GM18907 (cell line): ENCODE data around the gene SCFD1.
"Not testable (repeated sequence)": the region's sequence is repeated elsewhere in the genome, so short reads cannot be mapped to it uniquely, and the experiment has no call there.

Source experiments
- ATAC-seq: cut with Tn5 transposase; IDR thresholded peaks from one replicate; pipeline ENCODE4 v1.9.1; 2021; ENCODE audit warnings: mild to moderate bottlenecking, moderate library complexity; ENCODE audit not compliant: unreplicated experiment

The SCFD1 gene, protein sequence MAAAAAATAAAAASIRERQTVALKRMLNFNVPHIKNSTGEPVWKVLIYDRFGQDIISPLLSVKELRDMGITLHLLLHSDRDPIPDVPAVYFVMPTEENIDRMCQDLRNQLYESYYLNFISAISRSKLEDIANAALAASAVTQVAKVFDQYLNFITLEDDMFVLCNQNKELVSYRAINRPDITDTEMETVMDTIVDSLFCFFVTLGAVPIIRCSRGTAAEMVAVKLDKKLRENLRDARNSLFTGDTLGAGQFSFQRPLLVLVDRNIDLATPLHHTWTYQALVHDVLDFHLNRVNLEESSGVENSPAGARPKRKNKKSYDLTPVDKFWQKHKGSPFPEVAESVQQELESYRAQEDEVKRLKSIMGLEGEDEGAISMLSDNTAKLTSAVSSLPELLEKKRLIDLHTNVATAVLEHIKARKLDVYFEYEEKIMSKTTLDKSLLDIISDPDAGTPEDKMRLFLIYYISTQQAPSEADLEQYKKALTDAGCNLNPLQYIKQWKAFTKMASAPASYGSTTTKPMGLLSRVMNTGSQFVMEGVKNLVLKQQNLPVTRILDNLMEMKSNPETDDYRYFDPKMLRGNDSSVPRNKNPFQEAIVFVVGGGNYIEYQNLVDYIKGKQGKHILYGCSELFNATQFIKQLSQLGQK

DNA sequence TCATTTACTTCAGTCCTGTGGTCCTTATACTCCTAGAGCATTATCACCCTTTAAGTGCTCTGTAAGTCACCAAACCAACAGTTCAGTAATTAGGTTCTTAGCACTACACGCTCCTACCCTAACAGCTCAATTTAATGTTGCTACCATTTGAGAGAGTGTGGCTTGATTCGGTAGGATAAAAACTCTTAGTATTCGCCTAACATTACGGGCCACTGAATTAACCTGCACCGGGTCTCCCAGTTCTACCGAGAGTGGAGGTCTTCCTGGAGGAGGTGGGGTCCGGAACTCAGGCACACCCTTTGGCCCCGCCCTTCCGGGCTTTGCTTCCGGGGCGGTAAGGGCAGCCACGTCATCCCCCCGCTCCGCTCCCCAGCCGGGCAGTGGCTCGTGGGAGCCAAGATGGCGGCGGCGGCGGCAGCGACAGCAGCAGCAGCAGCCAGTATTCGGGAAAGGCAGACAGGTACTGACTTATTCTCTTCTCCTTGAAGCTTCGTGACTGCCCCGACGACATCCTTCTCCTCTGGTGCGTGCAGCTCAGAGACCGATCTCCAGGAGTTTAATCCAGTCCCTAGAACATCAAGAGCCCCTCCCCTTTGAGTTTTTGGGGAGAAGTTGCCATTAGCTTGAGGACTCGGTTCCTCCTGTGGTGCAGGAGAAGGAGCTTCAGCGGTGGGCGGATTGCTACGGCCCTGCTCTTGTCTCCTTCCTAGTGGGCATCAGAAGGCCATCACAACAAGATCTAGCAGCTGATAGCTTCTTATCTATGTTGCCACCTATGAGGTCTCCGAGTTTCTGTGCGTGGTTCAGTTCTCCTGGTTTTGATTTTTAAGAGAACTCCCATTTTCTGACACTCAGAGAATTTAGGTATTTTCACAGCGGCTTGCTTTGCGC, at the start of gene SCFD1:
SCFD1 (plus strand) TSS at position 380 of the 891 bp plus-strand sequence; CDS start at position 400, 20 bp downstream.
- peak; percentile 94 for ATAC-seq

DNA sequence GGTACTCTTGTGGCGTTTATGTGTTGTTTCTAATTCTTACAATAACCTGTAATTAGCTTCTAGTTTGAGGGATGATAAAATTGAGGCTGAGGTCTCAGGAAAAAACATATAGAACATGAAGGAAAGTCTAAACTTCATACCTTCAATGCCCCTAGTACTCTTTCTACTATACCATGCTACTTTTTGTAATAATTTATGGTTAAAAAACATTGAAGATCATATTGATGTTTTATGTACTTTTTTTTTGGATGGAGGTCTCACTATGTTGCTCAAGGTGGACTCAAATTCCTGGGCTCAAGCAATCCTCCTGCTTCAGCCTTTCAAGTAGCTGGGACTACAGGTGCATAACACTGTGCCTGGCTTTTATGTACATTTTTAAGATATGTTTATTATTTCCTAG, 49.3 kb upstream of the SCFD1 start:
- ATAC-seq, result no peak

DNA sequence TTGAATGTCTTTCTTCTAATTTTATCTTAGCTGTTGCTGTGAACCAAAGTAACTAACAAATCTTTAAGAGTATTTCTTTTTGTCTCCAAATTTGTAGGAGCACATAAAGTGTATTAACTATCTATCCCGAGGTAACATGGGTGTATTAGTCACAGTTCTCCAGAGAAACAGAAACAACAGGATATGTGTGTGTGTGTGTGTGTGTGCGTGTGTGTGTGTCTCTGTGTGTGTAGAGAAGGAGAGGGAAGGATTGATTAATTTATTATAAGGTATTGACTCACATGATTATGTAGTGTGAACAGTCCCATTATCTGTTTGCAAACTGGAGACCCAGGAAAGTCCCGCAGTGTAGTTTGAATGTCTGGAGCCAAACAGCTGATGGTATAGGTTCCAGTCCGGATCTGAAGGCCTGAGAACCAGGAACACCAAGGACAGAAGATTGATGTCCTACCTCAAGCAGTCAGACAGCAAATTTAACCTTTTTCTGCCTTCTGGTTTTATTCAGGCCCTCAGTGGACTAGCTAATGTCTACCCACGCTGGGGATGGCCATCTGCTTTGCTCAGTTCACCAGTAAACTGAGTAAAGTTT, 48.8 kb upstream of the SCFD1 start:
- ATAC-seq, result no peak

- ATAC-seq, result no peak
Observed at GRCh38 chr14:30573966-30574365, 48.2 kb upstream of the SCFD1 start.

DNA sequence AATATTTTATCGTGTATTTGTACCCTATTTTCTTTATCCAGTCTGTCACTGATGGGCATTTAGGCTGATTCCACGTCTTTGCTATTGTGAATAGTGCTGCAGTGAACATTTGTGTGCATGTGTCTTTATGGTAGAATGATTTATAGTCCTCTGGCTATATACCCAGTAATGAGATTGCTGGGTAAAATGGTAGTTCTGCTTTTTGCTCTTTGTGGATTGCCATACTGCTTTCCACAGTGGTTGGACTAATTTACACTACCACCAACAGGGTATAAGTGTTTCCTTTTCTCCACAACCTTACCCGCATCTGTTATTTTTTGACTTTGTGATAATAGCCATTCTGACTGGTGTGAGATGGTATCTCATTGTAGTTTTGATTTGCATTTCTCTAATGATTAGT, 47.3 kb upstream of the SCFD1 start:
- not testable (repeated sequence) for ATAC-seq

DNA sequence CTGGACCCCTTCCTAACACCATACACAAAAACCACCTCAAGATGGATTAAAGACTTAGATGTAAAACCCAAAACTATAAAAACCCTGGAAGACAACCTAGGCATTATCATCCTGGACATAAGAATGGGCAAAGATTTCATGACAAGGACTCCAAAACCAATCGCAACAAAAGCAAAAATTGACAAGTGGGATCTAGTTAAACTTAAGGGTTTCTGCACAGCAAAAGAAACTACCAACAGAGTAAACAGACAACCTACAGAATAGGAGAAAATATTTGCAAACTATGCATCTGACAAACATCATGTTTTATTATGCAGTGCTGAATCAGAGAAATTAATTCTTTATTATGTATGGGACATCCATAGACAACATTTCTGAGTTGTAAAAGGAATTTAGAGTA, 45.8 kb upstream of the SCFD1 start:
- ATAC-seq, result not testable (repeated sequence)

DNA sequence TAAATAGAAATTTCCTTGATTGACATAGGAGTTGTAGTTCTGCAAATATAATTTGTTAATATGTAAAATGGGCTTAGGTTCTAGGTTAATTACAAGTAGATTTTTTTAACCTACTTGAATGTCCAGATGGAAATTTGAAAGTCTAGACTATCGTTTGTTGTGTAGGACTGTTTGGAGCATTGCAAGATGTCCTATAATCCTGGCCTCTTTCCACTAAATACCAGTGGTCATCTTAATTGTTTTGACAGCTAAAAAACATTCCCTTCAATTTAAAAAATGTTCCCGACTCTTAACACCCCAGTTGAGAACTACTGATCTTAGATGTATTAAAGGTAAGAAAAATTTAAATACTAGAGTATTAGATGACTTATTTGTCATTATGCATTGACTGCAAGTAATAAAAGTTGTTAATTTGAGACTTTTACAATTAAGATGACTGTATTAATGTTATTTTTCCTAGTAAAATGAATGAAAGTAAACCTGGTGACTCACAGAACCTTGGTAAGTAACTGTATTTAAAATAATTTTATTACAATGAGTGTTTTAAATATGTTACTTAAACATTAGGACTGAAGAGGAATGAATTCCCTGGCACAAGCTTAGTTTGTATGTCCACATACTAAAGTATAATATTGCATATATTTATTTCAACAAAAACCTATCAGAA, 41.4 kb upstream of the SCFD1 start:
- ATAC-seq, result no peak

DNA sequence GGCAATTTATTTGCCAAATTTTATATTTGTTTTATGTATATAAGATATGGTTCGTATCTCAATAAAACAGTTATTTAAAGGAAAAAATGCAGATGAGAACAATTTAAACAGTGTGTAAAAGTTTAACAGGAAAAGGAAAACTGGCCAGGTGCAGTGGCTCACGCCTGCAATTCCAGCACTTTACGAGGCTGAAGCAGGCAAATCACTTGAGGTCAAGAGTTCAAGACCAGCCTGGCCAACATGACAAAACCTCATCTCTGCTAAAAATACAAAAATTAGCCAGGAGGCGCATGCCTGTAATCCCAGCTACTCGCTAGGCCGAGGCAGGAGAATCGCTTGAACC, 40.9 kb upstream of the SCFD1 start:
- ATAC-seq, result no peak

GRCh38 chr14:30582376-30582775, 39.7 kb upstream of the SCFD1 start:
- no peak for ATAC-seq

- ATAC-seq, result no peak
Observed at GRCh38 chr14:30584058-30584630, 38.0 kb upstream of the SCFD1 start.

DNA sequence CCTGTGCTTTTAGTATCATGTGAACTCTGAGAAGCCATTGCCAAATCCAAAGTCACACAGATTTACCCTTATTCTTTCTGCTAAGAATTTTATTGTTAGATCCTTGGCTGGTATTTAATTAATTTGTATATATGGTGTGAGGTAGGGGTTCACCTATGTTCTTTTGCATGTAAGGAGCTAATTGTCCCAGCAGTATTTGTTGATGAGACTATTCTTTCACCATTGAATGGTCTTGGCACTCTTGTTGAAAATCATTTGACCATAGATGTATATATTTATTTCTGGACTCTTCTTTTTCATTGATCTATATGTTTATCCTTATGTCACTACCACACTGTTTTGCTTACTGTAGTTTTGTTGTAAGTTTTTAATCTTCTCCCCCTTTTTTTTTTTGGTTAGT, 36.9 kb upstream of the SCFD1 start:
- no peak for ATAC-seq

DNA sequence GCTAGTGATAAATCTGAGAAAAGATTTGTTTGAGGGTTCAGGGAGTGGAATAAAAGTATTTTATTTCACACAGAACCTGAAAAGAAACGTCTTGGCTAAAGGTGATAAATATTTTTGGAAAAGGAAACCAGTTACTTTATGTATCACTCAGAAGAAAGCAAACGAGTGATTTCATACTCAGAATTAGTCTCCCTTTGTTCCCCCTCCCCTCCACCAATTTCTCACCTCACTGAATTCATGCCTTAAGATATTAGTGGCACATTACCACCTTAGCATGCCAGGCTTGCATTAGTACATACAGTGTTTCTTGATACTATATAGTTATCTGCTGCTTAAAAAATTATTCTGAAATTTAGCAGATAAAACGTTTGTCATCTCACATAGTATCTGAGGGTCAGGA, 35.0 kb upstream of the SCFD1 start:
- no peak for ATAC-seq

DNA sequence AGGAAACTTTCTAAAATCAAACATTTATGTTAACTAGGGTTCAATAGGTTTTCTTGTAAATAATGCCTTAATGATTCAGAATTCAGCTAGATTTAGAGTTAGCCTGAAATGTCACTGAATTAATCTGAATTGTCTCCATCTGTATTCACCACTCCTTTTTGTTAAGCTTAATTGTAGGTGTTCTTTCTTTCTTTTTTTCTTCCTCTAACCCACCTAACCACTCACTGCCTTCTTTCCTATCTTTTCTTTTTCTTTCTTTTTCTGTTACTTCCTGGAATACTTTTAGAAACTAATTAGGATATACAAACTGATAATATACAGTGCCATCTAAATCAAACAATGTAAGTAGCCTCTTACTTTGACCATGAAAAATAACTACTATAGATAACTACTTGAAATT, 33.2 kb upstream of the SCFD1 start:
- no peak for ATAC-seq

DNA sequence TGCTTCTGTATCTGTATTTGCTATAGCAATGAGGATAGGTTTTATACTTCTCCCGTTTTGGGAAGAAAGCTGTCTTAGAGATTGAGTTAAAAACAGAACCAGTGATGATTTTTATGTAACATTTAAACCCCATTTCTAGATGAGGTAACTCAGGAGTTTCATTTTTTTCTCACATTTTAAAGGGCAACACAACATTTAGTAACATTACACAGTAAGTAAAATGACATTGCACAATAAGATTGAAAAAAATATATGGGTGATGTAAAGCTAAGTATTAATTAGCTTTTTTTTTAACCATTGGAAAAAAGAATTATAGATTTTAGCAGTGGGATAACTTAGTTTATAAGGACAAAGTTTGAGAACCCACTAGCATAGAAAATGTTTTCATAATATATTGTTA, 25.2 kb upstream of the SCFD1 start:
- no peak for ATAC-seq

GRCh38 chr14:30597504-30597903, 24.6 kb upstream of the SCFD1 start:
- ATAC-seq, result no peak

DNA sequence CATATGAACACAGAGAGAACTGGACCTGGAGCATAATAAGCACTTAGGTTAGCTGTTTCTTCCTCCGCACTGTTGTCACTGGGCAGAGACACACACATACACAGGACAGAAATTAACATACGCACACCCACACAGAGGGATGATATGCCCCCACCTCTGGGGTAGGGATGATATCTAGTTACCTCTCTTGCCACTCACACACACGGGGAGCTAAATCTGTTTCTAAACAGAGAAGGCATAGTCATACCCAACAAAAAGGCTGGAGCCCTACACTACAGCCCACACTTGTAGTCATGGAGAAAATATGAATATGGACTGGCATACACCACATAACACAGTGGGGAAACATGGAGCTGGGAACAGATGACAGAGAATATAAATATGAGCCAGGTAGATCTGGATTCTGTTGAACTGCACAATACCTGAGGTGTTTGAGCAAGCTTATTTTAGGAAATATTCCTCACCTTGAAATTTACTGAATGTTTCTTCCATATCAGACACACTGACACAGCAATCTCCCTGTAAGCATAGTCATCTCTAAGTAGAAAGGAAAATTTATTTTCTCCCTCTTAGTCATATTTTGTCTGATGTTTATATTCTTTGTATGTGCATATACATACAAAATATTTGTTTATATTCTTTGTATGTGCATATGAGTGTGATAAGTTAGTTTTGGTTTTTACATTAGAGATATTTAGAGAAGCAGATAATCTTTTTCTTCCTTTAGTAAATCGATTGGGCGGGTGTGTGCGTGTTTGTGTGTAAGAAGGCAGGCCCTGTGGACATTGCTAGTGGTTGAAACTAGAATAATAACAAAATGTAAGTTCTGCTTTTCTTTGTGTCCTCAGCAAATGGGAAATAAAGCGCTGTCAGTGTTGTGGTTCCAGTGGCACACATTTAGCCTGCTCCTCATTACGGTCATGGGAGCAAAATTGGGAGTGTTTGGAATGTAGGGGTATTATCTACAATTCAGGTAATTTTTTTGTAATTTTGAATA, 20.9 kb upstream of the SCFD1 start:
- no peak for ATAC-seq

DNA sequence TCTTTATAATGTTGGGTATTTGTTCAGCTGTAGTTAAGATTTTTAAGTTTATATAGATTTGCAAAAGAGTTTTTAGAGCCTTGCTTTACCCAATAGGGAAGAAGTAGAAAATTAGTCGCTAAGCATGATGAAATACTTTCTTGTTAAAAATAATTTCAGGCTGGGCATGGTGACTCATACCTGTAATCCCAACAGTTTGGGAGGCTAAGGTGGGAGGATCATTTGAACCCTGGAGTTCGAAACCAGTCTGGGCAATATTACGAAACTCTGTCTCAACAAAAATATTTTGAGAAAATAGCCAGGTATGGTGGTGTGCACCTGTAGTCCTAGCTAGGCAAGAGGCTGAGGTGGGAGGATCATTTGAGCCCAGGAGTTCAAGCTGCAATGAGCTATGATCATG, 18.7 kb upstream of the SCFD1 start:
- no peak for ATAC-seq

- ATAC-seq, result not testable (repeated sequence)
Observed at GRCh38 chr14:30604696-30605095, 17.4 kb upstream of the SCFD1 start.

DNA sequence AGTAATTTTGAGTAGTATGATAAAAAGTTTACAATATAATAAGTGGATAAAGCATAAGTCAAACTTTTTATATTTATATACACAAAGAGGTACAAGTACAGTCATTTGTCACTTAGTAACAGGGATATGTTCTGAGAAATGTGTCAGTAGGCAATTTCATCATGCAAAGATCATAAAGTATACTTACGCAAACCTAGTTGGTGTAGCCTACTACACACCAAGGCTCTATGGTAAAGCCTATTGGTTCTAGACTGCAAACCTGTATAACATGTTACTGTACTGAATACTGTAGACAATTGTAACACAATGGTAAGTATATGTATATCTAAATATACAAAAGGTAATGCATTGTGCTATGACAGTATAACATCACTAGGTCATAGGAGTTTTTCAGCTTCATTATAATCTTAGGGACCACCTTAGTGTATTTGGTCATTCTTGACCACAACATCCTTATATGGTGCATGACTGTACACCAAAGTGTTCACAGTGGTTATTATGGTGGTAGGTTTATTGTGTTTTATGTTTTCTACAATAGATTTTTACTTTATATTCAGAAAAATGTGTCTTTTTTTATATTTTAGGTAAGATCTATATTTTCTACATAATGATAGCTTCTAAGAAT, 14.9 kb upstream of the SCFD1 start:
- no peak for ATAC-seq
